Aorta (tissue), 5 donors: ENCODE measurements around the gene LRP5. TPM values are rescaled to one million over a fixed set of nuclear protein-coding genes. Genes with fewer than 3 reads are reported as not detected.
"Not testable (repeated sequence)": the region's sequence is repeated elsewhere in the genome, so short reads cannot be mapped to it uniquely, and the experiment has no call there.

Experiments used
- ATAC-seq: fragments of 200-7000 bp; cut with Tn5 transposase; one replicate; pipeline ENCODE4 v1.9.1; 2022; ENCODE audit warnings: moderate library complexity; ENCODE audit not compliant: low FRiP score
- DNase-seq, 2 donors: peaks; one replicate each; pipeline ENCODE4 v3.0.0-alpha.2; 2020
- H3K27ac ChIP-seq, 2 donors: one replicate each; pipeline ENCODE4 v1.5.1; 2013; ENCODE audit warnings: low read length in 2 of 2, mild to moderate bottlenecking in 2 of 2, moderate library complexity in 2 of 2, control low read depth in 1 of 2, inconsistent platforms in 1 of 2, low read depth in 1 of 2
- H3K27me3 ChIP-seq, 2 donors: one replicate each; pipeline ENCODE4 v1.6.1; 2013; ENCODE audit warnings: control low read depth in 1 of 2, low read length in 1 of 2, mild to moderate bottlenecking in 1 of 2, moderate library complexity in 1 of 2; ENCODE audit not compliant: insufficient read depth in 2 of 2, control insufficient read depth in 1 of 2
- H3K36me3 ChIP-seq, 2 donors: one replicate each; pipeline ENCODE4 v1.6.1; 2013; ENCODE audit warnings: control low read depth in 1 of 2, low read length in 1 of 2, mild to moderate bottlenecking in 1 of 2; ENCODE audit not compliant: insufficient read depth in 2 of 2, control insufficient read depth in 1 of 2
- H3K4me1 ChIP-seq, 2 donors: one replicate each; pipeline ENCODE4 v1.6.1; 2013; ENCODE audit warnings: low read length in 2 of 2, control low read depth in 1 of 2, mild to moderate bottlenecking in 1 of 2, moderate library complexity in 1 of 2; ENCODE audit not compliant: insufficient read depth in 2 of 2, control insufficient read depth in 1 of 2
- H3K4me3 ChIP-seq, 2 donors: one replicate each; pipeline ENCODE4 v1.5.1; 2013; ENCODE audit warnings: low read length in 2 of 2, control low read depth in 1 of 2, mild to moderate bottlenecking in 1 of 2
- H3K9me3 ChIP-seq: one replicate; pipeline ENCODE4 v1.6.1; 2013; ENCODE audit warnings: mild to moderate bottlenecking, low read length; ENCODE audit not compliant: control insufficient read depth
- WGBS, 2 donors: extraction: QIAGEN DNeasy Blood & Tissue Kit; methylation state at CpG; one replicate each; pipeline ENCODE4 v1.1.7; 2013; 5-methylcytosine and 5-hydroxymethylcytosine counted together
- intact Hi-C, 2 donors: fragments of 100-400 bp; cut with DNase I; formaldehyde crosslinking; loops; one replicate each; pipeline versions ENCODE4 v1.14.2 to v1.15.0; 2022
- polyA plus RNA-seq, 2 donors: library from polyadenylated mRNA; stranded (reverse); fragments of 200-250 nt; gene quantifications; one replicate each; pipeline ENCODE4 v1.2.3, GENCODE V29; 2013
- total RNA-seq, 2 donors: library from RNA; stranded (reverse); fragmentation: NEBNext Ultra II Directional; extraction: Animal tissue kit (Norgen Biotek cat#: 25700); gene quantifications; one replicate each; pipeline ENCODE4 v1.2.1, GENCODE V29; 2021
- donor health status: healthy with polysubstance abuse.
- donor health status: Bipolar disorder and iron deficiency.
- donor health status: DM: no; HTN: no; CAD: no.
- donor health status: DM: no; HTN: no; CAD: no.
- donor health status: DM: yes; HTN: yes; CAD: no.

Gene LRP5
- total and polyA plus RNA-seq, 4 donors, result 23.9 to 103 (median 69.5) TPM

GRCh38 chr11:68398995-68399851 lies 86.8 kb downstream of the LRP5 start:
- no peaks in the 10 kb centered on the region for H3K4me1 ChIP-seq
- no peaks in the 10 kb centered on the region for H3K9me3 ChIP-seq
- intact Hi-C loops, result no loop called here
- DNase-seq (peak; percentile 67 to 80), ATAC-seq (peak; percentile 64)
- 23 to 24% methylated on average over 17 of the region's 17 CpGs for WGBS, 2 donors
- no peaks in the 10 kb centered on the region for H3K27me3 ChIP-seq
- H3K4me3 ChIP-seq, result no peak overlapping the region
- H3K27ac ChIP-seq, result peak overlapping the region in 1 of 2 donors; percentile 42
- peaks cover 0 to 7% of the 10 kb centered on the region in 2 donors for H3K36me3 ChIP-seq

- WGBS, 2 donors, result 81 to 82% methylated on average over 13 of the region's 13 CpGs
- H3K9me3 ChIP-seq, result no peaks in the 10 kb centered on the region
- H3K36me3 ChIP-seq, result peaks cover 0 to 10% of the 10 kb centered on the region in 2 donors
- intact Hi-C loops, result no loop called here
- H3K27ac ChIP-seq, result peak overlapping the region in 1 of 2 donors; percentile 42
- no peaks in the 10 kb centered on the region for H3K27me3 ChIP-seq
- DNase-seq (no peak), ATAC-seq (peak; percentile 8)
- no peak overlapping the region for H3K4me3 ChIP-seq
- no peaks in the 10 kb centered on the region for H3K4me1 ChIP-seq
Observed at GRCh38 chr11:68399916-68400315, 87.5 kb downstream of the LRP5 start.

- DNase-seq, intact Hi-C loops, H3K4me1 ChIP-seq, H3K27me3 ChIP-seq, H3K9me3 ChIP-seq, ATAC-seq, H3K4me3 ChIP-seq, H3K27ac ChIP-seq, H3K36me3 ChIP-seq: not testable (repeated sequence)
- WGBS, 2 donors, result 96 to 97% methylated on average over 7 of the region's 7 CpGs
Observed at GRCh38 chr11:68400584-68400983, 88.2 kb downstream of the LRP5 start.

- Histone ChIP-seq H3K36me3 (peaks cover 0 to 6% of the 10 kb centered on the region in 2 donors), H3K4me3 (no peak overlapping the region), H3K9me3 (no peaks in the 10 kb centered on the region), H3K4me1 (no peaks in the 10 kb centered on the region), H3K27me3 (no peaks in the 10 kb centered on the region), H3K27ac (no peak overlapping the region)
- intact Hi-C loops, result no loop called here
- DNase-seq, result no peak
- no peak for ATAC-seq
- 81 to 96% methylated on average over 7 of the region's 7 CpGs for WGBS, 2 donors
Observed at GRCh38 chr11:68401856-68402255, 89.5 kb downstream of the LRP5 start.

GRCh38 chr11:68402355-68403031 lies 90.1 kb downstream of the LRP5 start:
- DNase-seq (no peak), ATAC-seq (no peak)
- Histone ChIP-seq H3K27me3 (no peaks in the 10 kb centered on the region), H3K4me3 (no peak overlapping the region), H3K27ac (no peak overlapping the region), H3K9me3 (no peaks in the 10 kb centered on the region), H3K4me1 (no peaks in the 10 kb centered on the region), H3K36me3 (peaks cover 0 to 6% of the 10 kb centered on the region in 2 donors)
- intact Hi-C loops, result no loop called here
- WGBS, 2 donors, result 94% methylated on average over 15 of the region's 15 CpGs

GRCh38 chr11:68403424-68403823 lies 91.0 kb downstream of the LRP5 start:
- no peak for ATAC-seq
- H3K36me3 ChIP-seq, result peaks cover 0 to 6% of the 10 kb centered on the region in 2 donors
- WGBS, 2 donors, result 94% methylated on average over 18 of the region's 18 CpGs
- H3K9me3 ChIP-seq, result no peaks in the 10 kb centered on the region
- no peaks in the 10 kb centered on the region for H3K27me3 ChIP-seq
- no peak overlapping the region for H3K27ac ChIP-seq
- intact Hi-C loops, result no loop called here
- H3K4me1 ChIP-seq, result no peaks in the 10 kb centered on the region
- no peak overlapping the region for H3K4me3 ChIP-seq
- peak in 1 of 2 donors; percentile 74 for DNase-seq

GRCh38 chr11:68403831-68404230 lies 91.4 kb downstream of the LRP5 start:
- Histone ChIP-seq H3K27ac (no peak overlapping the region), H3K4me1 (no peaks in the 10 kb centered on the region), H3K27me3 (no peaks in the 10 kb centered on the region), H3K36me3 (peaks cover 0 to 6% of the 10 kb centered on the region in 2 donors), H3K9me3 (no peaks in the 10 kb centered on the region), H3K4me3 (no peak overlapping the region)
- intact Hi-C loops, result no loop called here
- ATAC-seq (no peak), DNase-seq (no peak)
- 95 to 96% methylated on average over 12 of the region's 12 CpGs for WGBS, 2 donors

GRCh38 chr11:68406324-68407313 lies 94.2 kb downstream of the LRP5 start:
- Histone ChIP-seq H3K9me3 (no peaks in the 10 kb centered on the region), H3K27me3 (no peaks in the 10 kb centered on the region), H3K27ac (no peak overlapping the region), H3K36me3 (peaks cover 0 to 16% of the 10 kb centered on the region in 2 donors), H3K4me3 (no peak overlapping the region), H3K4me1 (no peaks in the 10 kb centered on the region)
- intact Hi-C loops, result no loop called here
- no peak for ATAC-seq
- WGBS, 2 donors, result 83 to 85% methylated on average over 34 of the region's 34 CpGs
- DNase-seq, result no peak
